OCI-LY3 (cell line): ENCODE results near the gene TMEM255B.

ENCODE experiments used
- EZH2phosphoT487 ChIP-seq: fragments of 200-600 bp; shearing (Covaris generic); IDR thresholded peaks from 2 replicates; pipeline ENCODE4 v1.6.1; 2018; ENCODE audit warnings: antibody characterized with exemption, mixed run types, low read depth
- TF ChIP-seq, protein P1 (sequence below): fragments of 200-600, 300-600 bp; sonication (generic); IDR thresholded peaks from 2 replicates; pipeline ENCODE4 v1.5.1; 2014; ENCODE audit warnings: antibody characterized with exemption, low read length, low read depth

DNA sequence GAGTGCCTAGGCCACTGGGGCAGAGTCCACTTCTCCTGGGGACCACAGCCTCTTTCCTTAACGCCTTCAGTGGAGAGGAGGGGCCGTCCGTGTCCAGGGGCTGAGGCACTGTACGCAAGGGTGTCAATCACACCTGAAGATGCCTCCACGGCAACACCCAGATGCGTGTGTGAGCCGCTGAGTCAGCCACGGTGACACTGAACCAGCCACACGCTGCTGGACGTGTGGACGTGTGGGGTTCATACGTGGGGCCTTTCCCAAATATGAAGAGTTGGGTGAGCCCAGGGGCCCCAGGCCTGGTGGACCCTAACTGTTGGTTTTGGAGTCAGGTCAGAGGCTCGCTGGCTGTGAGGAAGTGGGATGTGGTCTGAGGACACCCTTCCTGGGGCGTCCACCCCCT is 51.6 kb downstream of the TMEM255B start:
- TF ChIP-seq, protein P1, sequence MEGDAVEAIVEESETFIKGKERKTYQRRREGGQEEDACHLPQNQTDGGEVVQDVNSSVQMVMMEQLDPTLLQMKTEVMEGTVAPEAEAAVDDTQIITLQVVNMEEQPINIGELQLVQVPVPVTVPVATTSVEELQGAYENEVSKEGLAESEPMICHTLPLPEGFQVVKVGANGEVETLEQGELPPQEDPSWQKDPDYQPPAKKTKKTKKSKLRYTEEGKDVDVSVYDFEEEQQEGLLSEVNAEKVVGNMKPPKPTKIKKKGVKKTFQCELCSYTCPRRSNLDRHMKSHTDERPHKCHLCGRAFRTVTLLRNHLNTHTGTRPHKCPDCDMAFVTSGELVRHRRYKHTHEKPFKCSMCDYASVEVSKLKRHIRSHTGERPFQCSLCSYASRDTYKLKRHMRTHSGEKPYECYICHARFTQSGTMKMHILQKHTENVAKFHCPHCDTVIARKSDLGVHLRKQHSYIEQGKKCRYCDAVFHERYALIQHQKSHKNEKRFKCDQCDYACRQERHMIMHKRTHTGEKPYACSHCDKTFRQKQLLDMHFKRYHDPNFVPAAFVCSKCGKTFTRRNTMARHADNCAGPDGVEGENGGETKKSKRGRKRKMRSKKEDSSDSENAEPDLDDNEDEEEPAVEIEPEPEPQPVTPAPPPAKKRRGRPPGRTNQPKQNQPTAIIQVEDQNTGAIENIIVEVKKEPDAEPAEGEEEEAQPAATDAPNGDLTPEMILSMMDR, result no peak
- no peak for TF ChIP-seq EZH2phosphoT487
